Measurements from ENCODE around the gene FAM162A. TPM values are rescaled to one million over a fixed set of nuclear protein-coding genes. Genes with fewer than 3 reads are reported as not detected.

FAM162A gene
- total RNA-seq (10 to 100 TPM; 30.2 to 30.5 TPM), polyA plus RNA-seq (ENCODE audit: insufficient read length in 6 of 6) (10 to 100 TPM; 30.6 to 51.8 (median 40.5) TPM)
- long read RNA-seq, donor 1, transcript FAM162A-203 (5 exons, 3,052 nt), result major isoform, 43 of 46 reads
- long read RNA-seq, donor 1, partial matches to known transcripts, result 0 of 46 reads
- long read RNA-seq, donor 1, other reads (novel, unspliced or antisense), result 0 of 46 reads
- long read RNA-seq, donor 2, transcript FAM162A-203 (5 exons, 3,052 nt), result major isoform, 27 of 28 reads
- long read RNA-seq, donor 2, partial matches to known transcripts, result 0 of 28 reads
- long read RNA-seq, donor 2, other reads (novel, unspliced or antisense), result 0 of 28 reads
- long read RNA-seq, donor 3, transcript FAM162A-203 (5 exons, 3,052 nt), result major isoform, 35 of 36 reads
- long read RNA-seq, donor 3, partial matches to known transcripts, result 0 of 36 reads
- long read RNA-seq, donor 3, other reads (novel, unspliced or antisense), result 0 of 36 reads
- long read RNA-seq, donor 4, transcript FAM162A-203 (5 exons, 3,052 nt), result major isoform, 46 of 48 reads
- long read RNA-seq, donor 4, partial matches to known transcripts, result 1 of 48 reads
- long read RNA-seq, donor 4, other reads (novel, unspliced or antisense), result 0 of 48 reads
- long read RNA-seq, donor 5, transcript FAM162A-203 (5 exons, 3,052 nt), result major isoform, 30 of 35 reads
- long read RNA-seq, donor 5, partial matches to known transcripts, result 5 of 35 reads
- long read RNA-seq, donor 5, other reads (novel, unspliced or antisense), result 0 of 35 reads
- long read RNA-seq, donor 6, transcript FAM162A-203 (5 exons, 3,052 nt), result major isoform, 32 of 33 reads
- long read RNA-seq, donor 6, partial matches to known transcripts, result 0 of 33 reads
- long read RNA-seq, donor 6, other reads (novel, unspliced or antisense), result 0 of 33 reads
- long read RNA-seq, donor 7, transcript FAM162A-203 (5 exons, 3,052 nt), result major isoform, 23 of 24 reads
- long read RNA-seq, donor 7, partial matches to known transcripts, result 0 of 24 reads
- long read RNA-seq, donor 7, other reads (novel, unspliced or antisense), result 0 of 24 reads
- long read RNA-seq, donor 8, transcript FAM162A-203 (5 exons, 3,052 nt), result major isoform, 17 of 23 reads
- long read RNA-seq, donor 8, partial matches to known transcripts, result 5 of 23 reads
- long read RNA-seq, donor 8, other reads (novel, unspliced or antisense), result 0 of 23 reads
- long read RNA-seq, donor 9, result 0 reads
- long read RNA-seq, donor 10, transcript FAM162A-203 (5 exons, 3,052 nt), result major isoform, 50 of 52 reads
- long read RNA-seq, donor 10, partial matches to known transcripts, result 0 of 52 reads
- long read RNA-seq, donor 10, other reads (novel, unspliced or antisense), result 1 of 52 reads
- long read RNA-seq, donor 11, transcript FAM162A-203 (5 exons, 3,052 nt), result major isoform, 28 of 33 reads
- long read RNA-seq, donor 11, partial matches to known transcripts, result 5 of 33 reads
- long read RNA-seq, donor 11, other reads (novel, unspliced or antisense), result 0 of 33 reads
- long read RNA-seq, donor 12, transcript FAM162A-203 (5 exons, 3,052 nt), result major isoform, 31 of 57 reads
- long read RNA-seq, donor 12, partial matches to known transcripts, result 26 of 57 reads
- long read RNA-seq, donor 12, other reads (novel, unspliced or antisense), result 0 of 57 reads

GRCh38 chr3:122383771-122384697 lies at the start of gene FAM162A:
FAM162A (plus strand) TSS chr3:122384182; CDS start chr3:122384266, 84 bp downstream.
- H3K9me3 ChIP-seq, result no peaks in the 10 kb centered on the region
- peak; percentile 98 for ATAC-seq
- H3K4me3 ChIP-seq, result peak within 1 kb of the TSS; percentile 71 to 74
- peaks cover 3 to 28% of the 10 kb centered on the region in 2 donors for H3K4me1 ChIP-seq
- no peaks in the 10 kb centered on the region for H3K27me3 ChIP-seq
- TF ChIP-seq CTCF (IDR thresholded peaks at IDR 0.05), result peak; percentile 42 to 63
- DNase-seq, result peak; percentile 93 to 100 (median 96)
- intact Hi-C loops (cut with DNase I), result no loop called here
- peak within 1 kb of the TSS; percentile 87 to 89 for H3K27ac ChIP-seq
- H3K36me3 ChIP-seq, result no peaks in the 10 kb centered on the region

GRCh38 chr3:122342803-122343202 lies 41.2 kb upstream of the FAM162A start:
- intact Hi-C loops (cut with DNase I), result no loop called here

GRCh38 chr3:122343654-122344053 lies 40.3 kb upstream of the FAM162A start:
- no peak for DNase-seq
- no peak for TF ChIP-seq CTCF (IDR thresholded peaks at IDR 0.05)
- intact Hi-C loops (cut with DNase I), result no loop called here

More at GRCh38 chr3:122342803-122343202, 41.2 kb upstream of the FAM162A start:
- no peaks in the 10 kb centered on the region for H3K27me3 ChIP-seq
- peaks cover 0 to 20% of the 10 kb centered on the region in 2 donors for H3K36me3 ChIP-seq
- H3K4me1 ChIP-seq, result no peaks in the 10 kb centered on the region
- H3K4me3 ChIP-seq, result no peak overlapping the region
- ATAC-seq, result no peak
- H3K27ac ChIP-seq, result no peak overlapping the region
- no peak for TF ChIP-seq CTCF (IDR thresholded peaks at IDR 0.05)
- H3K9me3 ChIP-seq, result peaks cover 0 to 2% of the 10 kb centered on the region in 2 donors
- DNase-seq, result no peak

GRCh38 chr3:122349171-122349570 lies 34.8 kb upstream of the FAM162A start:
- TF ChIP-seq CTCF (IDR thresholded peaks at IDR 0.05), result no peak
- intact Hi-C loops (cut with DNase I), result no loop called here

More at GRCh38 chr3:122343654-122344053, 40.3 kb upstream of the FAM162A start:
- H3K27me3 ChIP-seq, result no peaks in the 10 kb centered on the region
- H3K4me1 ChIP-seq, result no peaks in the 10 kb centered on the region
- ATAC-seq, result no peak
- H3K9me3 ChIP-seq, result peaks cover 0 to 2% of the 10 kb centered on the region in 2 donors
- H3K36me3 ChIP-seq, result peaks cover 0 to 20% of the 10 kb centered on the region in 2 donors
- H3K27ac ChIP-seq, result no peak overlapping the region
- H3K4me3 ChIP-seq, result no peak overlapping the region

More at GRCh38 chr3:122349171-122349570, 34.8 kb upstream of the FAM162A start:
- Histone ChIP-seq H3K36me3 (no peaks in the 10 kb centered on the region), H3K27ac (no peak overlapping the region), H3K4me1 (no peaks in the 10 kb centered on the region), H3K9me3 (peaks cover 0 to 2% of the 10 kb centered on the region in 2 donors), H3K27me3 (no peaks in the 10 kb centered on the region), H3K4me3 (no peak overlapping the region)
- no peak for DNase-seq
- no peak for ATAC-seq
